ENCODE results near the gene KDM2A. TPM values are rescaled to one million over a fixed set of nuclear protein-coding genes. Genes with fewer than 3 reads are reported as not detected.

The KDM2A gene
- total and polyA plus RNA-seq, 5 donors, result 27.1 to 49.8 (median 46.0) TPM

DNA sequence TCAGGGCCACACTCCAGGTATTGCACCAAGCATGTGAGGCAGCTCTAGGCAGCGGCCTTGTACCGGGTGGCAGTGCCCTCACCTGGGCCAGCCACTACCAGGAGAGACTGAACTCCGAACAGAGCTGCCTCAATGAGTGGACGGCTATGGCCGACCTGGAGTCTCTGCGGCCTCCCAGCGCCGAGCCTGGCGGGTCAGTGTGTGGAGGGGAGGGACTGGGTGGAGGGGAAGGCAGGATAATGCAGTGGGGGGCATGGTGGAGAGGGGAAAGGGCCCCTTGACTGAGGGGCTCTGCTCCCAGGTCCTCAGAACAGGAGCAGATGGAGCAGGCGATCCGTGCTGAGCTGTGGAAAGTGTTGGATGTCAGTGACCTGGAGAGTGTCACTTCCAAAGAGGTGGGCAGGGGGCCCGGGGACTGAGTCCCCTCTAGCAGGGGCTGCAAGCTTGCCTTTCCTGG lies 188.5 kb downstream of the KDM2A start:
- DNase-seq, result peak in 2 of 3 donors; percentile 11 to 32
- Histone ChIP-seq H3K9me3 (ENCODE audit: control insufficient read depth, low read length) (no peaks in the 10 kb centered on the region), H3K27ac (ENCODE audit: low read length) (no peak overlapping the region), H3K27me3 (ENCODE audit: control insufficient read depth, insufficient read depth) (no peaks in the 10 kb centered on the region), H3K4me1 (ENCODE audit: control insufficient read depth, insufficient read depth, low read length) (peaks cover 3% of the 10 kb centered on the region), H3K4me3 (ENCODE audit: low read length) (no peak overlapping the region)
- 83% methylated on average over 12 of the region's 12 CpGs for WGBS
- no peak for ATAC-seq
- intact Hi-C loops (cut with DNase I), result no loop called here

Other genes with a start within 250 kb of the KDM2A start
- 10 to 100 TPM in 1 of 4 donors, 1 to 10 TPM in 3; 7.2 to 11.0 (median 9.0) TPM for gene PC, start 160.9 kb upstream of the KDM2A start, total RNA-seq
- gene PC, start 160.9 kb upstream of the KDM2A start, polyA plus RNA-seq, result 22.6 TPM
- gene C11orf86, start 144.0 kb upstream of the KDM2A start, total RNA-seq, result not detected
- not detected for gene C11orf86, start 144.0 kb upstream of the KDM2A start, polyA plus RNA-seq
- gene SYT12, start 96.1 kb upstream of the KDM2A start, total RNA-seq, result 1 to 10 TPM in 1 of 4 donors, under 1 TPM in 3; 0.11 to 1.4 (median 0.24) TPM
- gene SYT12, start 96.1 kb upstream of the KDM2A start, polyA plus RNA-seq, result 0.18 TPM
- gene RHOD, start 62.4 kb upstream of the KDM2A start, total RNA-seq, result 10 to 100 TPM; 34.2 to 51.0 (median 44.5) TPM
- 65.2 TPM for gene RHOD, start 62.4 kb upstream of the KDM2A start, polyA plus RNA-seq
- 10 to 100 TPM; 50.4 to 56.5 (median 52.5) TPM for gene GRK2, start 147.2 kb downstream of the KDM2A start, total RNA-seq
- gene GRK2, start 147.2 kb downstream of the KDM2A start, polyA plus RNA-seq, result 56.6 TPM
- gene ANKRD13D, start 170.0 kb downstream of the KDM2A start, total RNA-seq, result 10 to 100 TPM; 20.0 to 25.3 (median 22.8) TPM
- 18.0 TPM for gene ANKRD13D, start 170.0 kb downstream of the KDM2A start, polyA plus RNA-seq
- gene SSH3, start 184.3 kb downstream of the KDM2A start, total RNA-seq, result 10 to 100 TPM; 23.9 to 25.9 (median 25.1) TPM
- 14.9 TPM for gene SSH3, start 184.3 kb downstream of the KDM2A start, polyA plus RNA-seq
- gene POLD4, start 234.3 kb downstream of the KDM2A start, total RNA-seq, result 10 to 100 TPM; 53.8 to 86.6 (median 65.3) TPM
- gene POLD4, start 234.3 kb downstream of the KDM2A start, polyA plus RNA-seq, result 124 TPM